HepG2 (cell line): ENCODE data around the gene BCL7A. TPM values are rescaled to one million over a fixed set of nuclear protein-coding genes. Genes with fewer than 3 reads are reported as not detected.

ENCODE experiments used
- GFI1 ChIP-seq: sonication (generic); formaldehyde crosslinking; IDR thresholded peaks from 2 replicates; pipeline ENCODE4 v1.5.0; 2020; ENCODE audit warnings: missing genetic modification reagents, mild to moderate bottlenecking, borderline replicate concordance
- MAZ ChIP-seq, 2 experiments: sonication (generic) in 1 of 2; formaldehyde crosslinking in 1 of 2; IDR thresholded peaks; 2 replicates each; pipeline versions ENCODE4 v1.5.0 to v1.6.1; 2012 to 2020; ENCODE audit warnings: low read depth in 2 of 2, mild to moderate bottlenecking in 2 of 2, borderline replicate concordance in 1 of 2, improper control_type of control experiment in 1 of 2, low read length in 1 of 2, missing genetic modification reagents in 1 of 2, moderate library complexity in 1 of 2
- MED1 ChIP-seq: sonication (generic); formaldehyde crosslinking; IDR thresholded peaks from 2 replicates; pipeline ENCODE4 v1.4.0; 2020; ENCODE audit warnings: missing genetic modification reagents
- RFXANK ChIP-seq: IDR thresholded peaks from 2 replicates; pipeline ENCODE4 v1.6.1; 2016
- SIN3A ChIP-seq: IDR thresholded peaks from 2 replicates; pipeline ENCODE4 v1.6.1; 2011; ENCODE audit warnings: low read depth, mild to moderate bottlenecking, control low read depth, low read length, borderline replicate concordance
- YEATS2 ChIP-seq: sonication (generic); formaldehyde crosslinking; IDR thresholded peaks from 2 replicates; pipeline ENCODE4 v1.4.0; 2020; ENCODE audit warnings: missing genetic modification reagents, borderline replicate concordance
- ZBTB1 ChIP-seq: sonication (generic); formaldehyde crosslinking; IDR thresholded peaks from 2 replicates; pipeline ENCODE4 v1.4.0; 2020; ENCODE audit warnings: missing genetic modification reagents, borderline replicate concordance
- ZNF12 ChIP-seq: sonication (generic); formaldehyde crosslinking; IDR thresholded peaks from 2 replicates; pipeline ENCODE4 v1.5.0; 2020; ENCODE audit warnings: missing genetic modification reagents
- ZNF160 ChIP-seq: sonication (generic); formaldehyde crosslinking; IDR thresholded peaks from 2 replicates; pipeline ENCODE4 v1.8.0; 2022; ENCODE audit warnings: mild to moderate bottlenecking, inconsistent platforms, missing genetic modification reagents
- ZNF180 ChIP-seq: sonication (generic); formaldehyde crosslinking; IDR thresholded peaks from 2 replicates; pipeline ENCODE4 v1.4.0; 2020; ENCODE audit warnings: low read depth, missing genetic modification reagents, borderline replicate concordance
- ZNF367 ChIP-seq: sonication (generic); formaldehyde crosslinking; IDR thresholded peaks from 2 replicates; pipeline ENCODE4 v1.4.0; 2020; ENCODE audit warnings: missing genetic modification reagents, borderline replicate concordance
- ZNF510 ChIP-seq: sonication (generic); formaldehyde crosslinking; IDR thresholded peaks from 2 replicates; pipeline ENCODE4 v1.4.0; 2020; ENCODE audit warnings: low read depth, mild to moderate bottlenecking, missing genetic modification reagents
- ZNF589 ChIP-seq: sonication (generic); formaldehyde crosslinking; conservative IDR thresholded peaks from 2 replicates; pipeline ENCODE4 v1.8.0; 2022; ENCODE audit warnings: mild to moderate bottlenecking, moderate library complexity, missing genetic modification reagents
- ZNF607 ChIP-seq: sonication (generic); formaldehyde crosslinking; IDR thresholded peaks from 2 replicates; pipeline ENCODE4 v1.5.1; 2020; ENCODE audit warnings: missing genetic modification reagents, mild to moderate bottlenecking, borderline replicate concordance
- ZSCAN29 ChIP-seq: sonication (generic); formaldehyde crosslinking; conservative IDR thresholded peaks from 2 replicates; pipeline ENCODE4 v1.4.0; 2020; ENCODE audit warnings: mild to moderate bottlenecking, missing genetic modification reagents
- ZSCAN30 ChIP-seq: sonication (generic); formaldehyde crosslinking; IDR thresholded peaks from 2 replicates; pipeline ENCODE4 v1.5.0; 2020; ENCODE audit warnings: mild to moderate bottlenecking, missing genetic modification reagents
- polyA plus RNA-seq, 8 experiments: library from polyadenylated mRNA; depleted of rRNA in 3 of 8; stranded (reverse) in 7 of 8; unstranded in 1 of 8; fragments of >200 nt; fragmentation: Illumina TruSeq in 4 of 8; extraction: Trizol in 4 of 8; gene quantifications; 2 replicates each; pipeline versions ENCODE4 v1.2.1 to v1.2.3, GENCODE V29; 2011 to 2016; ENCODE audit warnings: low read depth in 4 of 8, missing spikeins in 1 of 8, mixed read lengths in 1 of 8; ENCODE audit not compliant: insufficient read depth in 1 of 8
- total RNA-seq, 5 experiments: library from RNA; depleted of rRNA; stranded (reverse); fragments of >200 nt; fragmentation: Illumina TruSeq; extraction: Trizol; gene quantifications; 2 replicates each; pipeline ENCODE4 v1.2.3, GENCODE V29; 2016; ENCODE audit warnings: low read depth in 1 of 5
- TF ChIP-seq, protein P1 (sequence below): sonication (generic); formaldehyde crosslinking; IDR thresholded peaks from 2 replicates; pipeline ENCODE4 v1.9.0; 2022; ENCODE audit warnings: missing genetic modification reagents, mild to moderate bottlenecking, borderline replicate concordance
- TF ChIP-seq, protein P2 (sequence below): sonication (generic); formaldehyde crosslinking; IDR thresholded peaks from 2 replicates; pipeline ENCODE4 v1.4.0; 2020; ENCODE audit warnings: missing genetic modification reagents, borderline replicate concordance
- TF ChIP-seq, protein P3 (sequence below): sonication (generic); formaldehyde crosslinking; IDR thresholded peaks from 2 replicates; pipeline ENCODE4 v1.4.0; 2020; ENCODE audit warnings: missing genetic modification reagents

The BCL7A gene
- total and polyA plus RNA-seq, 2 of the 13 experiments (the other 11 are each of a cell fraction or from before 2014, with no cell fraction given): 4.1 to 6.2 TPM

DNA sequence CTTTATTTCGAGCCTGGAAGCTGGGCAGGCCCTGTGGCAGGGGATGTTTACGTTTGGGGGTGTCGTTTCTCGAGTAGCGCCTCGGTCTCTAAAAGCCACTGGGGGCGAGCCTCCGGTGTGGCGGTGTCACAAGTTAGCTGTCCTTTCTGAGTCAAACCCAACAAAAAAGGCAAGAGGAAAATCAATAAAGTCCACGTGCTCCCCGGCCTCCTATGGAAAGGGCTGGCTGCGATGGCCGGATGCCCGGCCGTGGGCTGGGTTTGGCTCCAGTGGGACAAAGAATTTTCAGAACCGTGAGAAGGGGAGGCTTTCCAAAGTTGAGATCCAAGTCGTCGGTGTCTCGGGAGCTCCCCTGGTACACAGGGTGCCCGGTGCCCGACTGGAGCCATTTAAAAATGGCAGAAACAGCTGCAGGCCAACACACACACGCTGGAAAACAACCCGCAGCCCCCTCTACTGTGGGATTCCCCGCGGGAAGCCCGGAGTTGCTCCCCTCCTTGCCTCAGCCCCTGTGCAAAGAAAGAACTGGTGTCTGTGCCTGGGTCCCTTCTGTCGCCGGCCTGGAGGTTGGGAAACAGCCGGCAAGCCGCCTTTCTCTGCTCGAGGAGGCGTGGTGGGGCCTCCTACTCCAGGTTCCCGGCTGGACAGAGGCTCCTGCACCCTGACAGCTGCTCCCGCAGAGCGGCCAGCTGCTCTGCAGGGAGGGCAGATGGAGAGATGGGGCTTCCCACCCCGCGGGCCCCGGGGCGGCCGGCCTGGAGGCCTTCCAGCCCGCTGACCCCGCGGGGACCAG, 1.9 kb downstream of the BCL7A start (continued):
- TF ChIP-seq MAZ (IDR thresholded peaks at IDR 0.05; ENCODE audit: borderline replicate concordance, low read depth, low read length) (0 out of 2 replicates have a peak, but pooled peaks have one; percentile 6), MAZ (CRISPR knock-in tag; IDR thresholded peaks at IDR 0.05; ENCODE audit: low read depth) (peak; percentile 73; the same call in 1 of the 2 replicates), YEATS2 (CRISPR knock-in tag) (peak; percentile 41; the same call in 1 of the 2 replicates), RFXANK (CRISPR knock-in tag) (no peak), ZSCAN29 (CRISPR knock-in tag) (no peak), ZNF510 (no peak), ZNF12 (CRISPR knock-in tag) (no peak), ZNF589 (0 out of 2 replicates have a peak, but pooled peaks have one; percentile 25), ZSCAN30 (CRISPR knock-in tag) (0 out of 2 replicates have a peak, but pooled peaks have one; percentile 43), MED1 (peak; percentile 35; the same call in 1 of the 2 replicates), GFI1 (CRISPR knock-in tag) (0 out of 2 replicates have a peak, but pooled peaks have one; percentile 41), SIN3A (peak; percentile 23; the same call in 1 of the 2 replicates), ZNF180 (CRISPR knock-in tag) (no peak), ZBTB1 (CRISPR knock-in tag) (no peak), ZNF607 (CRISPR knock-in tag) (no peak), ZNF160 (CRISPR knock-in tag) (peak; percentile 72; the same call in 1 of the 2 replicates), ZNF367 (CRISPR knock-in tag) (peak; percentile 94)
- TF ChIP-seq, protein P1, sequence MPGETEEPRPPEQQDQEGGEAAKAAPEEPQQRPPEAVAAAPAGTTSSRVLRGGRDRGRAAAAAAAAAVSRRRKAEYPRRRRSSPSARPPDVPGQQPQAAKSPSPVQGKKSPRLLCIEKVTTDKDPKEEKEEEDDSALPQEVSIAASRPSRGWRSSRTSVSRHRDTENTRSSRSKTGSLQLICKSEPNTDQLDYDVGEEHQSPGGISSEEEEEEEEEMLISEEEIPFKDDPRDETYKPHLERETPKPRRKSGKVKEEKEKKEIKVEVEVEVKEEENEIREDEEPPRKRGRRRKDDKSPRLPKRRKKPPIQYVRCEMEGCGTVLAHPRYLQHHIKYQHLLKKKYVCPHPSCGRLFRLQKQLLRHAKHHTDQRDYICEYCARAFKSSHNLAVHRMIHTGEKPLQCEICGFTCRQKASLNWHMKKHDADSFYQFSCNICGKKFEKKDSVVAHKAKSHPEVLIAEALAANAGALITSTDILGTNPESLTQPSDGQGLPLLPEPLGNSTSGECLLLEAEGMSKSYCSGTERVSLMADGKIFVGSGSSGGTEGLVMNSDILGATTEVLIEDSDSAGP (CRISPR knock-in tag): peak; percentile 39; the same call in 1 of the 2 replicates
- TF ChIP-seq, protein P2, sequence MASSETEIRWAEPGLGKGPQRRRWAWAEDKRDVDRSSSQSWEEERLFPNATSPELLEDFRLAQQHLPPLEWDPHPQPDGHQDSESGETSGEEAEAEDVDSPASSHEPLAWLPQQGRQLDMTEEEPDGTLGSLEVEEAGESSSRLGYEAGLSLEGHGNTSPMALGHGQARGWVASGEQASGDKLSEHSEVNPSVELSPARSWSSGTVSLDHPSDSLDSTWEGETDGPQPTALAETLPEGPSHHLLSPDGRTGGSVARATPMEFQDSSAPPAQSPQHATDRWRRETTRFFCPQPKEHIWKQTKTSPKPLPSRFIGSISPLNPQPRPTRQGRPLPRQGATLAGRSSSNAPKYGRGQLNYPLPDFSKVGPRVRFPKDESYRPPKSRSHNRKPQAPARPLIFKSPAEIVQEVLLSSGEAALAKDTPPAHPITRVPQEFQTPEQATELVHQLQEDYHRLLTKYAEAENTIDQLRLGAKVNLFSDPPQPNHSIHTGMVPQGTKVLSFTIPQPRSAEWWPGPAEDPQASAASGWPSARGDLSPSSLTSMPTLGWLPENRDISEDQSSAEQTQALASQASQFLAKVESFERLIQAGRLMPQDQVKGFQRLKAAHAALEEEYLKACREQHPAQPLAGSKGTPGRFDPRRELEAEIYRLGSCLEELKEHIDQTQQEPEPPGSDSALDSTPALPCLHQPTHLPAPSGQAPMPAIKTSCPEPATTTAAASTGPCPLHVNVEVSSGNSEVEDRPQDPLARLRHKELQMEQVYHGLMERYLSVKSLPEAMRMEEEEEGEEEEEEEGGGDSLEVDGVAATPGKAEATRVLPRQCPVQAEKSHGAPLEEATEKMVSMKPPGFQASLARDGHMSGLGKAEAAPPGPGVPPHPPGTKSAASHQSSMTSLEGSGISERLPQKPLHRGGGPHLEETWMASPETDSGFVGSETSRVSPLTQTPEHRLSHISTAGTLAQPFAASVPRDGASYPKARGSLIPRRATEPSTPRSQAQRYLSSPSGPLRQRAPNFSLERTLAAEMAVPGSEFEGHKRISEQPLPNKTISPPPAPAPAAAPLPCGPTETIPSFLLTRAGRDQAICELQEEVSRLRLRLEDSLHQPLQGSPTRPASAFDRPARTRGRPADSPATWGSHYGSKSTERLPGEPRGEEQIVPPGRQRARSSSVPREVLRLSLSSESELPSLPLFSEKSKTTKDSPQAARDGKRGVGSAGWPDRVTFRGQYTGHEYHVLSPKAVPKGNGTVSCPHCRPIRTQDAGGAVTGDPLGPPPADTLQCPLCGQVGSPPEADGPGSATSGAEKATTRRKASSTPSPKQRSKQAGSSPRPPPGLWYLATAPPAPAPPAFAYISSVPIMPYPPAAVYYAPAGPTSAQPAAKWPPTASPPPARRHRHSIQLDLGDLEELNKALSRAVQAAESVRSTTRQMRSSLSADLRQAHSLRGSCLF: 0 out of 2 replicates have a peak, but pooled peaks have one; percentile 5
- TF ChIP-seq, protein P3, sequence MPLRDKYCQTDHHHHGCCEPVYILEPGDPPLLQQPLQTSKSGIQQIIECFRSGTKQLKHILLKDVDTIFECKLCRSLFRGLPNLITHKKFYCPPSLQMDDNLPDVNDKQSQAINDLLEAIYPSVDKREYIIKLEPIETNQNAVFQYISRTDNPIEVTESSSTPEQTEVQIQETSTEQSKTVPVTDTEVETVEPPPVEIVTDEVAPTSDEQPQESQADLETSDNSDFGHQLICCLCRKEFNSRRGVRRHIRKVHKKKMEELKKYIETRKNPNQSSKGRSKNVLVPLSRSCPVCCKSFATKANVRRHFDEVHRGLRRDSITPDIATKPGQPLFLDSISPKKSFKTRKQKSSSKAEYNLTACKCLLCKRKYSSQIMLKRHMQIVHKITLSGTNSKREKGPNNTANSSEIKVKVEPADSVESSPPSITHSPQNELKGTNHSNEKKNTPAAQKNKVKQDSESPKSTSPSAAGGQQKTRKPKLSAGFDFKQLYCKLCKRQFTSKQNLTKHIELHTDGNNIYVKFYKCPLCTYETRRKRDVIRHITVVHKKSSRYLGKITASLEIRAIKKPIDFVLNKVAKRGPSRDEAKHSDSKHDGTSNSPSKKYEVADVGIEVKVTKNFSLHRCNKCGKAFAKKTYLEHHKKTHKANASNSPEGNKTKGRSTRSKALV: 0 out of 2 replicates have a peak, but pooled peaks have one; percentile 48
